Activated T-helper 1 cell treated with anti-CD3 and anti-CD28 coated beads, Interleukin-2, amount 50 U/mL, for 16 hours (primary cell): ENCODE measurements around the gene PSMA5.
"Not testable (repeated sequence)": the region's sequence is repeated elsewhere in the genome, so short reads cannot be mapped to it uniquely, and the experiment has no call there.

Source experiments
- DNase-seq, 2 donors: peaks; one replicate each; pipeline ENCODE4 v3.0.0-alpha.2; 2020; ENCODE audit warnings: low read depth in 1 of 2, low spot score in 1 of 2

The PSMA5 gene

DNA sequence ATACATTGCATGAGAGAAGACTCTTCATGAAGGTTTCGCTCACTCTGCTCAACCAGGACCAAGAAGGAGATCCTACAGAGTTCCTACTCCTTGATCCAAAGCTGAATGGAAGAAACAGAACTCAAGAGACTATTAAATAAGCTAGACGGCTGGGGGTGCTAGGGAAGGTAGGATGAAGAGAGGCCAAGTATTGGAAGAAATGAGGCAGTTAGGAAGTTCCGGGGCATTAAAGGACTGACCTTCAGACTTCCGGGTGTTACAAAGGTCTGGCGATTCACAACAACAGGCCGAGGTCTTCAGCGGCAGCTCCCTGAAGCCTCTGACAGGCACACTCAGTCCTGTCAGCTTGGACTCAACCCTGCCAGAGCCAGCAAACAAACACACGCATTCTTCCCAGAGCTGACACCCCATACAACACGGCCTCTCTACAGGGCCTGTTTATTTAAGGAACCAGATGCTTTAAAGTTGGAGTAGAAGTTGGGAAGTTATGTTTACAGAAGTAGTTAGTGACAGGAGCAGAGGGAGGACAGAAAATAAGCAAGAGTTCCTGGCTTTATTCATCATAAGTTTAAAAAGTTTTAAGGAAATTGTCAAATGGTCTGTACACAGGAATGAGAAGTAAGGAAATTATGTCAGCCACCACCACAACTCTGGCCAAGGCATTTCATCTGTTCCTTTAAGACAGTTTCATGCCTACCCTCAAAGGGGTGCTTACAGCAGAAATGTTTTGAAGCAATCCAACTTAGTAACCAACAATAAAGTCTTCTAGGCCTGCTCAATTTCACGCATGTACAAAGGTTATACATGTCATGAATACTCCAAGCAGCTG is 33.2 kb downstream of the PSMA5 start:
- DNase-seq = no peak

DNA sequence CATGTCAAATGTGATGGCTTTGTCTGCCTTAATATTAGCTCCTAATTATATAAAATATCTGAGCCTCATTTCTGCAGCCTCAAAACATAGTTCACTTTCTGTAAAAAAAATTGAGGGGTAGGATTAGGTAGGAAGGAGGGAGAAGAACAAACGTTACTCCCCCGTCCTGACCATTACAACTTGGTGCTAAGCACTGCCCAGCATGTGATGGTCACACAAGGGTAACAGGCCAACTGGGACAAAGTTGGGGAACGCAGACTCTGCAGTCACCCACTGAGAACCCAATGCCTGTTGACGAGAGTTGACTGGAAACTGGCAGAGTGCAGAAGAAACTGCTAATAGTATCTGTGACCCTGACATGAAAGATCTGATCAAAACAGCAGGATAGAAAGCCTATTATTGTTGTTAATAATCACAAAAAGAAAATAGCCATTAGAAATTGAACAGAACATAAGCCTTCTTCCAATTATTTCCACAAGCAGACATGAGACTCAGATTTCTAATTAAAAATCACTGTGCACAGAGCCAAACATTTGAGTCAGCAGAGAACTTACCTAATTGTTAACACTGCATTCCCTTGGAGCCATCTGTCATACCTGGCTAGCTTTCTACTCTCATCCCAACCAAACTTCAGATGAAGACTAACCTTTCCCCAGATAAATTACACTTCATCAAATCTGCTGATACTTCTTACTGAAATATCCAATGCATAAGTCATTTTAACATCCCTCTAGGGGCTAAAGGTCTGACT is 34.0 kb downstream of the PSMA5 start:
- DNase-seq = no peak

DNA sequence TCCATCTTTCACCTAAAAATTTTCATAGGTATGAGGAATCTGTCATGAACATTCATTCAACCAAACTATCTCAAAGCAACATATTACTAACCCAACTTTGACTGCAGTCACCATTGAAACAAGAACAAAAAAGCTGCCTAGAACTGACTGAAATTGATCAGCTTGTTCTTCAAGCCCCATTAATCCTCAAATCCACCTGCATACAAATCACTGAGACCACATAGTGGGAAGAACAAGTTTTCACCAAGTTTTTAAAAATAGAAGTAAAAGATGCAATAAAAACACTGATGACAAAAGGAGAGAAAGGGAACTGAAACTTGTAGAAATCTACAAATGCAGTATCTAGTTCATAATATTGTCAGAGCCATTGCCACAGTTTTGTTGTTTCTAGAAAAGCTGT is 34.6 kb downstream of the PSMA5 start:
- DNase-seq = no peak

DNA sequence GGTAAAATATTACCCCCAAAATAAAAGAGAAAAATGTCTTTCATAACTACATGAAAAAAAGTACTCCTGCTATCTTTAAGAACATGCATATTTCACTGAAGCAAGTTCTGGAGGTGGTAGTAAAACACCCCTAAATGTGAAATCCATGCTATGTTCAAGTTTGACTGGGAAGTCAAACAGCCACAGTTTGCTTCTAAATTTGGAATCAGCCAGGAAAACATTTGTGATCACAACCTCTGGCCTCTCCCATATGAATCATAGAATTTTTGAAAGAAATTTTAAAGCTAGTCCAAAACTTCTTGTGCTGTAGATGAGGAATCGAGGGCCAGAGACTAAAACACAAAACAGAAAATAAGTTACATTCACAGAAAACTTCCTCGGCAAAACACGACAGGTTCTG is 35.1 kb downstream of the PSMA5 start:
- no peak for DNase-seq

DNA sequence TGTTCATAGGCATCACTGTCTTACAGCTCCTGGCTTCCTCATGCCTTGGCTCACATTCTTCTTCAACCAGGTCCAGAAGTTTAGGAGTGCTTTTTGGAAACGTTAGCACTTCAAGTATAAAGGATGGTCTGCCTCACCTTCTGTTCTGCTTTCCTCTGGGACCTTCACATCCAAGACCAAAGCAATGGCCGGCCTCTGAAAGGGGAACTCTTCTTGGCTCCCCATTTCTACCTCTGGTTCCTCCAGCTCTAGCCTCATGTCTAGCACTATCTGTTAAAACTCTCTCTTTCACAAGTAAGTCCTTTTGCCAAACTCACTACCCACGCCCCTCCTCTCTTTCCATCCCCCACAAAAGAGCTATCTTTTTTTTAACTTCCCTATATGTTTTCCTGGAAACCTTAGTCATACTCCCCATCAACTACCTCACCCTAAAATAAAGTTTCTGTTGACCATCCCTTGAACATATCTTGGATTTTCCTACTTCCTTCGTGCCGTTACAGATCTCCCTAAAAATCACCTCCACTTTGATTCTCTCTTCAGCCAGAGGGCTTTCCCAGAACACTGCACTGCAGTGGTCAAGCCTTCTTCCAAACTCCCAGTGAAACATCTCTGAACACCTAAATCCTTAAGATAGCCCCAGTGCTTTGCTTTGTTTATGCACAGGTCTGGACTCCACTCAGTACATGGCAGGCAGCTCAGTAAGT is 36.5 kb downstream of the PSMA5 start:
- DNase-seq = no peak

DNA sequence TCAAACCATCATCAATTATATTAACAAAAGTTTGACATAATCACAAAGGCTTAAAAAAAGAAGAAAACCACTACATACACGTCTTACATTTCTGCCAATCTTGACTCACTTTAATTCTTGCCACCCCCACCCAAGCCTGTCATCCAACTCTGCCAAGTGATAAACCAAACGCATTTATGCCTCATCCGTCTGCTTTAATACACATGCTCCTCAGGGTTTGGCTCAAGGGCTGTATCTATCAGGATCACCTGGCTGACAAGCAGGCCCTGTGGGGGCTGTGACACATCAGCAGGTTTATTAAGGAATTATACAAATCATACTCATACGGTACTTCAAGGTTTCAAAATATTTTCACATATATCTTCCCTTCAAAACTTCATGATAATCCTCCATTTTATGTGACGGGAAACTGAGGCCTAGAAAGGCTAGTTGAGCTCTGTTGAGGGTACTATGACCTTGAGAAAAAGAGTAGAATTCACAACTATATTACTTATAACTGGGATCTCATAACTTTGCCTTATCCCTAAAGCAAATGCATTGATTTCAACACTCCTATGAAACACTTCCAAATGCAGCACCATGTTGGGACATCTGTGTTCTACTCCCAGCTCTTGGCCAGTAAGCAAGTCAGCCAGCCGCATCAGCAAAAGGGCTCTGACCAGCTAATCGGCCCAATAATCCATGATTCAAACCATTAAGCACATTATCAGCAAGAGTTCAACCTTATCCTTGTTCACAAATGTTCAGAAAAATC is 37.2 kb downstream of the PSMA5 start:
- no peak for DNase-seq

DNA sequence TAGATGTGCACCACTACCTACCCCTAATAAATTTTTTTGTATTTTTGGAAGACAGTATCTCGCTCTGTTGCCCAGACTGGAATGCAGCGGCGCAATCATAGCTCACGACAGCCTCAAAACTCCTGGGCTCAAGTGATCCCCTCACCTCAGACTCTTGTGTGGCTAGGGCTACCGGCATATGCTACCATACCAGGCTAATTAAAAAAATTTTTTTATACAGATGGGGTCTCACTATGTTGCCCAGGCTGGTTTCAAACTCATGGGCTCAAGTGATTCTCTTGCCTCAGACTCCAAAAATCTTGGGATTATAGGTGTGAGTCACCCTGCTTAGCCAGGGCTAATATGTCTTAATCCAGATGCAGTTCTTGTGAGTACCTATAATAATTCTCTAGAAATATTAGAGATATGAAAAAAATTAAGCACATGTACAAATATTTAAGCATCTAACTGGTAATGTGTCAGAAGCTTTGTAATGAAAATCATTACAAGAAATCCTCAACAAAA is 38.0 kb downstream of the PSMA5 start:
- no peak for DNase-seq

DNA sequence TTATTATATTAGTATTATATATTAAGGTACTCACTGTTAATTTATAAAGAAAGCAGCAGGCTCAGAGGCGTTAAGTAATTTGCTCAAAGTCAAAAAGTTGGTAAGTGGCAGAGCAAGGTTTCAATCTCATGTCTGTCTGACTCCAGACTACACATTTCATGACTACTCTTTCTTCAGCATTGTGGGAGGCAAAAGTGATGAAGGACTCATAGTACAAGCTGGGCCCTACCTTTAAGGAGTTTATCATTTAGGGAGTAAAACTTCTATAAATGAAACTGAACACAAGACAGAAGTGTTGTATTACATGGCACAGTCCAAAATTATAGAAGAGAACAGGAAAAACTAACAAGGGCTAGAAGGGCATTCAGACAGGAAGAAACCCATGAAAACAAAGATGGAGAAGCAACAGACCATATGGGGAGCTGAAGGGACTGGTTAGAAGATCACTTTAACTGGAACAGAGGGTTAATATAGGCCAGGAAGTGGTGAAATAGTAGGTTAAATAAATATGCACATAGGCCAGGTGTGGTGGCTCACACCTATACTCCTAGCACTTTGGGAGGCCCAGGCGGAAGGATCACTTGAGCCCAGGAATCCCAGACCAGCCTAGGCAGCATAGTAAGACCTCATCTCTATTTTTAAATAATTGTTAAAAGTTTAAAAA is 40.1 kb downstream of the PSMA5 start:
- no peak for DNase-seq

DNA sequence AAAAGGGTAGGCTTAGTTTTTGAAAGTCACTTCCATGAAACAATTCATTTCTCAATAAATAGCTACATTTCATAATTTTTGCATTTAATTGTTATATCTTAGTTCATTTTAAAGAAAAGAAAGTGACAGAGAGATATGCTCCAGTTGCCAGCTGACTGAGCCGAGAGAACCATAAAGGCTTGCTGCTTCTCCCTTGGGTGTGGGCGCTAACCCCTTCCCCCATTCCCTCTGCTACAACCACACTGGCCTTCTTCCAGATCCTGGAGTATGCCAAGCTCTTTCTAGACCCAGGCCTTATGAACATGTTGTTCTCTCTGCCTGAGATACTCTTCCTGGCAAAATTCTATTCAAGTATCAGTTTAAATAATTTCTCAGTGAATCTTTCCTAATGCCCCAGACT is 40.8 kb downstream of the PSMA5 start:
- no peak for DNase-seq

DNA sequence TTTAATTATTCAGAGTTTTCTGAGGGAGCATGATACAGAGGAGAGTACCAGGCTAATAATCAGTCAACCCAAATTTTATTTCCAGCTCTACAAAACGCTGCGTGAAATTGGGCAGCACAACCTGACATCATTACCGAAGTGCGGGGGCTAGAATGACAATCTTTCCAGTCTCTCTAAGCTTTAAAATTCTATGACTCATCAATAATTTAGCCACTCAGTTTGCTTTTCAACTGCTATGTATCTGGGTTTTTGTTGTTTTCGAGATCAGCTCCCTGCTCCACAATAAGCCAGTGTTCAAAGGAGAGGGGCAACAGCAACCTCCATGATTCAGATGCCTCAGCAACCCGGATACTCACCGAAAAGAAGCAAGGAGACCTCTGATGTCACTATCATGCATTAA is 42.4 kb downstream of the PSMA5 start:
- no peak for DNase-seq

DNA sequence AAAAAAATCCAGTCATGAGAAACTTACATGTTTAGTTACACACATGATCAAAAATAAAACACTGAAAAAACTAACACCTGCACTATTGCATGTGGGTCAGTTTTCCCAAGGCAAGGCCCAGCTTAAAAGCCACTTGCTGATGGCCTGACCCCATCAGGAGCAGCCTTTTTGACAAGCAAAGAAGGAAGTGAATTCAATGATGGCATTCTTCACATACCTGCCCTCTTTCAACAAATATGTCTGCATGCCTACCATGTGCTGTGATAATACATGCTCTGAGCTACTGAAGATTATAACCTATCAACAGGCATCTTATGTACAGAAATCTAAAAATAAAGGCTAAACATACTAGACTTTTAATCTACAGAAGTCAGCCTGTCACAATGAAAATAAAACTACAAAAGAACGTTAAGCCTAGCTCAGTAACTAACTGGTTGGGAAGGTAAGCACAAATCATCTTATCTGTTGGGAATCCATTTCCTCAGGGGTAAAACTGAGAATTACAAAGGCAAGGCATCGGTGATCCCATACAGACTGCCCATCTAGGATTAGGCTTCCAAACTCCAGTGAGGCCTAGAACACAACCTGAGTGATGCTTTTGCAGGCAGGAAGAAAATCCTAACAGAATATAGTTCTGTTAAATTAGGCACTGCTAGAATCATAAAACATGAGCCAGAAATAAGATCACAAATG is 43.0 kb downstream of the PSMA5 start:
- DNase-seq = no peak

DNA sequence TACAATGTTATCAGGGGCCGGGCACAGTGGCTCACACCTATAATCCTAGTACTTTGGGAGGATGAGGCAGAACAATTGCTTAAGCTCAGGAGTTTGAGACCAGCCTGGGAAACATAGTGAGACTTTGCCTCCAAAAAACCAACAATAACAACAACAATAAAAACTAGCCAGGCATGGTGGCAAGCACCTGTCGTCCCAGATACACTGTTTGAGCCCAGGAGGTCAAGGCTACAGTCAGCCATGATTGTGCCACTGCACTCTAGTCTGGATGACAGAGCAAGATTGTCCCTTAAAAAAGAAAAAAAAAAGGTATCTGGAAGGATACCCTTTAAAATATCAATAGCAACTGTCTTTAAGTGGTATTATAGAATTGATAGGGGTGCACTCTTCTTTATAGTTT is 44.7 kb downstream of the PSMA5 start:
- DNase-seq = no peak

DNA sequence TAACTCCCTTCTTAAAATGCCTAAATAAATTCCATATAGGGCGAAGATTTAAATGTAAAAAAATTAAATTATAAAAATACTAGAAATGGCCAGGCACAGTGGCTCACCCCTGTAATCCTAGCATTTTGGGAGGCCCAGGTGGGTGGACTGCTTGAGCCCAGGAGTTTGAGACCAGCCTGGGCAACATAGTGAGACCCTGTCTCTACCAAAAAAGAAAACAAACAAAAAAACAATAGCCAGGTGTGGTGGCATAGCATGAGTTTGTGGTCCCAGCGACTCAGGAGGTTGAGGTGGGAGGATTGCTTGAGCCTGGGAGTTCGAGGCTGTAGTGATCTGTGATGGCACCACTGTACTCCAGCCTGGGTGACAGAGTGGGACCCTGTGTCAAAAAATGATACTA is 46.3 kb downstream of the PSMA5 start:
- no peak for DNase-seq

DNA sequence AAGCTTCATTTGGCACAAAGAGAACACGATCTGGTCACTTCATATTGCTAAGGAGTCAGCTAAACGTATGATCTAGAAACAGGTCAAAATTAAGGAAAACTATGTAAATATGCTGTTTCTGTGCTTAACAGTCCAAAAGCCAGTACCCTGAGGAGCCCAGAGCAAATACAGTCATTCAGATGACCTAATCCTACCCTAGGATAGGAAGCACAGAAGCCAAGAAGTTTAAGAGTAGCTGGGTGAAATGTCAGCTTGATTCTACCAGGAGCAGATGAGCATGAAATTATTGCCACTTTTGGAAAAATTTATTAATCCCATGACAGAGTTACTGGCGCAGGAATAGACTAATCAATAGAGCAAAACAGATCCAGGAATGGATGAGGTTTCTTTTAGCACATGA is 46.8 kb downstream of the PSMA5 start:
- no peak for DNase-seq

DNA sequence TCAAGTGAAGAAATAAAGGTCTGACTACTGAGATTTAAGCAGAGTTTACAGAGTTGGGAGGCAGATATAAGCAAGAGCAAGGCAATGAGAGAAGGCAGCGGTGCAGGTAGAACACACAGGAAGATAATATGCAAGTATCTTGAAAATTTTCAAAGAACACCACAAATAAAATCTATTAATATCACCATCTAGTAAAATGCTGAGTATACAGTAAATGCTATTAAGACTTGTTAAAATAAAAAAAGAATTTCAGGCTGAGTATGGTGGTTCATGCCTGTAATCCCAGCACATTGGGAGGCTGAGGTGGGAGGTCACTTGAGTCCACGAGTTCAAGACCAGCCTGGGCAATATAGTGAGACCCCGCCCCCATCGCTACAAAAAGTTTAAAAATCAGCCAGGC is 48.5 kb downstream of the PSMA5 start:
- no peak for DNase-seq

DNA sequence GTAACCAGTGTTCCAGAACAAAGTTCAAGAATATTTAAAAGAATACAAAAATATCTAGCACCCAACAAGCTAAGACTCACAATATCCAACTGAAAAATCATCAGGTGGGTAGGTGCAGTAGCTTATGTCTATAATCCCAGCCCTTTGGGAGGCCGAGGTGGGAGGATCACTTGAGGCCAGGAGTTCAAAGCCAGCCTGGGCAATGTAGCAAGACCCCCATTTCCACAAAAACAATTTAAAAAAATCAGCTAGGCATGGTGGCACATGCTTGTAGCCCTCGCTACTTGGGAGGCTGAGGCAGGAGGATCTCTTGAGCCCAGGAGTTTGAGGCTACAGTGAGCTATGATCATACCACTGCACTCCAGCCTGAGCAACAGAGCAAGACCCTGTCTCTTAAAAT is 52.6 kb downstream of the PSMA5 start:
- DNase-seq = not testable (repeated sequence)

DNA sequence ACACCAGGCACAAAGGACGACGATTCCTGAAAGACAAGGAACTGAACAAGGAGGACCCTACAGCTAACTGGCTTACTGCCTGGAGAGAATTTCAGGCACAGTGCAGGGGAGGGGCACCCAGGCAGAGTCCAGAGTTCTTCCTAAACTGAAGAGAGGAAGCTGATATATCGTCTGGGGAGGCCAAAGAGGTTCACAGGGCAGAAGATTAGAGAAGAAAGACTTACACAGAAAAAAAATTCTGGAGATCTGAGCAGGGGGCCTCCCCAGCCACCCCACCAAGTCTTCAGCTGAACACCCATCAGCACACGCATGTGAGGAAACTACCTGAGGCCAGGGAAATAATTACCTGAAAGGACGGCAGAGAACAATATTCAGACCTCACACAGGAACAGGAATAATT is 53.1 kb downstream of the PSMA5 start:
- no peak for DNase-seq

DNA sequence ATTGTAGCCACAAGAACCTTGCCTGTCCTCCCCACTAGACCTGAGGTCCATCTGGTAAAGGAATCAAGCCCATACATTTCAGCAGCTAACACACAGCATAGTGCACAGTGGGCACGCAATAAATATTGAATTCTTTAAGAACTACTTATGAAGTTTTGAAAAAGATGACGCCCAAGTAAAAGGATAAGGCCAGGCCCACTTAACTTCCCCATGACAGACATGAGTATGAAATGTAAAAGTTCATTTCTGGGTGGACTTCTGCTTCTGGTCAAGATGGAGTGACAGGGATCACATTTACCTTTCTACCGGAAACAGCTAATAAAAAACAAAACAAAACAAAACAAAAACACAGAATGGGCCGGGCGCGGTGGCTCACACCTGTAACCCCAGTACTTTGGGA is 54.0 kb downstream of the PSMA5 start:
- DNase-seq = no peak

DNA sequence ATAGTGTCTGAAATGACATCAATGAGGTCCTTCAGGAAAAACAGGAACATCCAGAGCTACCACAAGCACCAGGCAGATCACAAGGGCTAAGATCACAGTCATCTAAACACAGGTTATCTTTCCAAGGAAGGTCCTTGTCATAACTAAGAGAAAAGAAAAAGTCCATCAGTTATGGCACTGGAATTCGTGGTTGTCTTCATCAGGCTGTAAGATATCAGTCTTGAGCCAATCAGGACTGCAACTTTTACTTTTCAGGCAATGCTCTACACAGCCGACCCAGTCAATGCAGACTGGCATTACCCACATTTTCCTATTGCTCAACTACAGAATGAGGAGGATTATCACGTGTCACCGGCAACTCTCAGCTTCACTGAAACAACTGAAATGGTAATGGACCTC is 54.9 kb downstream of the PSMA5 start:
- no peak for DNase-seq

DNA sequence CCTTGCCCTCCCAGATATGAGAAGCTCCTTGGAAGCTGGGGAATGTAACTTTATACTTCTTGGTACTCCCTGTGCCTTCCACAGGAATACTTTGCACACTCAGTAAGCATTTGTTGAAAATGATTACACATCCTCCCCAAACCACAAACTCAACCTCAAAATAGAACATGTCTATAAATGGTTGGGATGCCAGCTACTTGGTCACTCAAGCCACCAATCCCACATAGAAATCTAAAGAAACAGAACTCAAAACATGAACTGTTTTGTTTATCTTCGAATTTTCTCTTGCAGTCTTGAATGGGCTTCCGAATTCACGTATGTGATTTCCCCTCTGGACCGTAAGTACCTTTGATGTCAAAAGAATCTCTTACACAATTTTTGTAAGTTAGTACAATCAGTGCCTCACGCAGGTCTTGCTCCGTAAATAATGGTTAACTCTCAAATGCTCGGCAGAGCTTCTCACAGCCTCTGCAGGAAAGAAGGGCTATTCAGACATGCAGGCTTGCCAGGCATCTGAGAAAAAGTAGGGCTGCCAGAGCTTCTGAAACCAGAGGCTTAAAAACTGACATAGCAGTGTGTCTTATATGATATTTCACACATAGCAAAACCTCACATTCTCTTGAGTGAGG is 55.4 kb downstream of the PSMA5 start:
- no peak for DNase-seq
